Stimulated activated CD4-positive, alpha-beta T cell treated with anti-CD3 and anti-CD28 coated beads, Interleukin-15, amount 100 ng/mL, for 1 hour (primary cell): Measurements from ENCODE around the gene ANKH.
A peak's percentile ranks its signal among the peaks of the same experiment; 100 is the strongest.

ENCODE experiments used
- DNase-seq, 2 donors: peaks; one replicate each; pipeline ENCODE4 v3.0.0-alpha.2; 2020; ENCODE audit warnings: low read depth in 1 of 2, low spot score in 1 of 2

ANKH gene

GRCh38 chr5:14698495-14698894 lies 173.1 kb downstream of the ANKH start:
- DNase-seq = no peak

GRCh38 chr5:14696851-14697250 lies 174.7 kb downstream of the ANKH start:
- DNase-seq = no peak

GRCh38 chr5:14696057-14696456 lies 175.5 kb downstream of the ANKH start:
- DNase-seq = no peak

- no peak for DNase-seq
Measured at GRCh38 chr5:14695152-14695551, 176.4 kb downstream of the ANKH start.

DNA sequence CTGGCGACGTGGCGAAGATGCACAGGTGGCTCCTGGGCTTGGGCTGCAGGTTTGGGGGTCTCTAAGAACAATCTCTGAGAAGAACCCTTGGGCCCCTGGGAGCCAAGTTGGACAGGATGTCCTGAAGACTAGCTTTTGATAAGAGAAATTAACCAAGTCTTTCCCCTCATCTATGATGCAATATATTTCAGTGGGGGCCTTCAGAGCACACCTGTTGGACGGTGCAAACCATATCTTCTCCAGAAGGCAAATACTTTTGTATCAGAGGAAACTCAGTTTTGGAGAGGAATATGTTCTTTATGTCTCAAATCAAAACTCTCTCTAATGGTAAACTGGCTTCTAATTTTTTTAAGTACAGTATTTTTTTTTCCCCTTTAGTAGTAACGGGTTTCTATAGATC lies 178.5 kb downstream of the ANKH start:
- no peak for DNase-seq

GRCh38 chr5:14687023-14687665 lies 184.4 kb downstream of the ANKH start:
- no peak for DNase-seq

GRCh38 chr5:14686517-14686916 lies 185.1 kb downstream of the ANKH start:
- no peak for DNase-seq

DNA sequence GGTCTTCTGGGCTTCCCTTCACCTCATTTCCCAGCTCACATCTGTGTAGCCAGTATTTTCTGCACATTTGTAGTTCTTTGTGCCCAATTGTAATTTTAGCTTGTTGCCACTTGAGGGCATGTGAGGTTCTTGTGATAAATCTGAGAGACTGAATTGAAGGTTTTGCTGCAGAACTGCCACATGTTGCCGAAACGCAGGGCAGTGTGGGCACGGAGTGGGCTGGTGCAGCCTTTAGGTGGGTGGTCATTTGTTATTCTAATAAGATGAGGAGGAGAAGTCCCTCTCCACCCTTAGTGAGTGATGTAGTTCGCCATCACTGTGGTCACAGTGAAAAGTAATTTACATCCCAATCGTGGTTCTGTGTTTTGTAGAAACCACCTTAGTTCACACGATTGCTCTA lies 185.8 kb downstream of the ANKH start:
- DNase-seq = peak in 1 of 2 donors; percentile 25

GRCh38 chr5:14684757-14685156 lies 186.8 kb downstream of the ANKH start:
- DNase-seq = no peak

DNA sequence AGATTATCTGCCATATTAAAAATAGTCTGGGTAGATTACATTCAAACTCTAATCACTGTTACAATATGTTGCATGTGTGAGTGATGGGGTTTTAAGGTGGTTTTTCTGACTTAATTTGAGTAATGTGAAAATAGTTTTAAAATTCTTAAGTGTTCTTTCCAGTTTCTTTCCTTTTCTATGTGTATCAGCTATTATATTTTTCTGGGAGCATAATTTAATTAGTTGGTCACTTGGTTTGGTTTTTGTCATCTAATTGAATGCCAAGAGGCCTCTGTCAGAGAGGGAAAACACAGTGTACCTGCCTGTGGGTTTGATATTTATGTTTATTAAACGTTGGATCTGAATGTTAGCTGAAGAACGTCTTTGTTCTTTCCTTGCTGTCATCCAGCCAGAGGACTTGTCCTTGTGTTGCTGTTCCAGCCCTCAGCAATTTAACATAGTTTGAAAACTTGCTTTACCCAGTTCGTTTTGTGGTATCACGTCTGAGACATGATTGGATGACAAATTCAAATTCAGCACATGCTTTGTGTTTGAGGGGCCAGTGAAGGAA lies 187.6 kb downstream of the ANKH start:
- no peak for DNase-seq

DNA sequence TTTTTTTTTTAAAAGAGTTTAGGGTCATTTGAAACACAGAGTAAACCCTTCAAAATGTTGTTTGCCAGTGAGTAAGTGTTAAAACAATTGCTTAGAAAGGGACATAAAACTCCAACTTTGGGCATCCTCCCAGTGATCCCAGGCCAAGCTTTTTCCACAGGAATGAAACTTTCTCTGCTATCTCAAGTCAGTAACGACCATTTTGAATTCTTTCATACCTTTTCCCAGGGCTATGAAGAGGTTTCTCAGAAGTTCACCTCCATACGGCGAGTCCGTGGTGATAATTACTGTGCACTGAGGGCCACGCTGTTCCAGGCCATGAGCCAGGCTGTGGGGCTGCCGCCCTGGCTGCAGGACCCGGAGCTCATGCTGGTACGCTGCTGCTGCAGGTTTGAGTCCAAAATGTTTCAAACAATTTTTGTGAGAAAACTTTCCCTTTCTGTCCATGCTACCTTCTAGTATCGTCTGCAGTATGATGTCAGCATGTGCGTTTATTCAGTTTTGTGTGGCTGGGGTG lies 190.3 kb downstream of the ANKH start:
- DNase-seq = no peak

GRCh38 chr5:14679595-14679994 lies 192.0 kb downstream of the ANKH start:
- DNase-seq = no peak

DNA sequence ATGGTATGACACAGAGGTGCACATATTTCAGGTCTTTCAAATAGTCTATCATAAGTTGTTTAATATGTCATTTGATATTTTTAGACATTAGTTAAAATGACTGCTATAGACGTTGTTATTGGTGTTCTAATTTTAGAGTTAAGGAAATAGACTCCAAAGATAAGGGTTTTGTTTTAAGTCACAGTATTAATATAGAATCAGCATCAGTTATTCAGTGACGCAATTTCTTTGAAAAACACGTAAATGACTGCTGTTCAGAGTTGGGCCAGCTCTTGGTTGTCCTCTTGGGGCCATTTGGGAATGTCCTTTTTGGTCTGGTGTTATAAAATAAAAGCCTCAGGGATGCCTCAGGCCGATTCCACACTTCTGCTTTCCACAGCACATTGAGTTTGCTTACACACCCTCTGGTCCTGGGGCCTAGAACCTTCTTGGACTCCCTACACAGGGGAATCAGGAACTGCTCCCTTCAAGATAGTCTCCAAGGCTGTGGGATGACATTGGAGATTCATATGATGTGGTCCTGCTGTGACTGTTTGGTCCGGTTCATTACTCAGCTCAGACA lies 192.7 kb downstream of the ANKH start:
- no peak for DNase-seq

- no peak for DNase-seq
Measured at GRCh38 chr5:14676320-14676719, 195.3 kb downstream of the ANKH start.

- no peak for DNase-seq
Measured at GRCh38 chr5:14675865-14676300, 195.7 kb downstream of the ANKH start.

DNA sequence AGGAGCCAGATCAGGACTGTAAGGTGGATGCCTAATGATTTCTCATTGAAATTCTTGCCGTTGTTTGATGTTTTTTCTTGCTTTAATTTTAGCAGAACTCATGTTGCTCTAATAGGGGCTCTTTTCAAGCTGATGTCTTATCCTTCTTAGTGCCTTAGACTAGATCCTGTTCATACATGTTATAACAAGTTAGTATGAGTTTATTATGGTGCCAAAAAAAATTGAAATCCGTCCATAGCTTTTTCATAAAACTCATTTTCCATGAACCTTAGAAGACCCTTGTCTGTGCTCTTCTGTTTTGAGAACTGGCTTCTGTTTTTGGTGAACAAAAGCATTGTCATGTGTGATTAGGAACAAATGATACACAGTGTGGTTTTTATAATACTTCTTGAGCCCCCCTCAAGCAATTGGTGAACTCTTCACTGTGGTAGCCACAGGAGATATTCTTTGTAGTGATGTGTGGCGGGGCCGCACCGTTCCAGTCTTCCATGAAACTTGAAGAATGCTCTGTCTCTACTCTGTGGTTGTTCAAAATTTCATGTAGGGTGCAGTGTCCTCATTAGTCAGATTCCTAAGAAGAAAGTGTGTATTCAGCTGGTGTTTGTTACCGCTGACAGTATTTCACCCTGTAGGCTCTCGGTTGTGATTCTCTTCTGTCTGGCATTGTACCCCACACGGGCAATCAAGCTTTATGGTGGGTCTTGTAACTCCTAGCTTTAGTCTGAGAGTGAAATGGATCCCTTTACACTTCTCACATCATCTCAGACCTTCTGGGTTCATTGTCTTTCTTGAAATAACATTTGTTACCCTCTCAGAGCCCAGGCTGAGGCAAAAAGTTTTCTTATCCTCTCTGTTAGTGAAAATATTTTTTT lies 196.4 kb downstream of the ANKH start:
- no peak for DNase-seq

DNA sequence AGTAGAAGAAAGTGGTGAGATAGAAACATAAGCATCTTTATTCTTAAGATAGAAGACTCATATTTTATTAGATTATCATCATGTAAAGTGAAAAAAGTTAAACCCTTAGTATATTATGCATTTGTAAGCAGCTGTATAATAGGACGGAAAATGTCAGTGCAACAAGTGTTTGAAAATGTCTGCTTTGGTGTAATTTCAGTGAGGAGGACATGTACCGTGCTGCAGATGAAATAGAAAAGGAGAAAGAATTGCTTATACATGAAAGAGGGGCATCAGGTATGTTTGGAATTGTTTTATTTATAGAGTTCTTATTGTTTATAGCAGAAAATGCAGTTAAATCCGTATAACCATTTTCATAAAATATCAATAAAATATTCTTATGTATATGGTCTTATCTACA lies 198.1 kb downstream of the ANKH start:
- no peak for DNase-seq

DNA sequence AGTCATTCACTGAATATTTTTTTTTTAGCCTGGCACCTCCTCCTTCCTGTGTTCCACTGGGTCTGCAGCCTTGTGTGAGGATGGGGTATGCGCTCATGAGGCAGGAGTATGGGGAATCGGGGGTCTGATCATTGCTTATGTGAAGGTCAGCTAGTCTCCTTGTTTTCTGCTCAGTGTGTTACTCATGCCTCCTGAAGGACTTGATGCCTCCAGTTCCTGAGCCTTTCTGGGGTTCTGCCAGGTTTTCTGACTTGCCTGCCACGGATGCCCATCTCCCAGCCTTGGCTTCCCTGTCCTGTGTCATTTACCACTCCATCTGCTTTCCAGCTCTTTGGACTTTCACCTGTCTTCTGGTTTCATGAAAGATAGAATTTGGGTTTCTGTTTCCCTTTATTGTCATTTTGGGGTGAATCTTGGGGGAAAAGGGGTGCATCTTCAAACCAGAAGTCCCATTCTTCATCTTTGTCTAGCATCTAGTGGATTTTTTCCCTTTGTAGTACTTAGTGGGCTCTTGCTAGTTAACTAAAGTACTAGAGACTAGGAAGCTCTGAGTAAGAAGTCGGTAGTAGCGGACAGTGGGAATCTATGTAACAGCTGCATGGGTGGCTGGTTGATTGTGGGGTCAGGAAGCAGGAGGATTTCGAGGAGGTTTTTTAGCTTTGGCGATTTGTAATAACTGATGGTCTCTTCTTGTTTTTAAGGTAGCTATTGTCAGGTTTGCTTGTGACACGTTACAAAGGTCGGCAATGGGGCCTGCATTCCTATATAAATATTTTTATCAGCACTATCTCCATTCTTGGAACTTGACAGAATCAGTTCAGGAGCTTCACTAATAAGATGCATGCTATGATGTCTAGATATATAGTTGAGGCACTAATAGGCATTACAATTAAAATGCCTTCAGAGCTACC lies 198.8 kb downstream of the ANKH start:
- DNase-seq = no peak

DNA sequence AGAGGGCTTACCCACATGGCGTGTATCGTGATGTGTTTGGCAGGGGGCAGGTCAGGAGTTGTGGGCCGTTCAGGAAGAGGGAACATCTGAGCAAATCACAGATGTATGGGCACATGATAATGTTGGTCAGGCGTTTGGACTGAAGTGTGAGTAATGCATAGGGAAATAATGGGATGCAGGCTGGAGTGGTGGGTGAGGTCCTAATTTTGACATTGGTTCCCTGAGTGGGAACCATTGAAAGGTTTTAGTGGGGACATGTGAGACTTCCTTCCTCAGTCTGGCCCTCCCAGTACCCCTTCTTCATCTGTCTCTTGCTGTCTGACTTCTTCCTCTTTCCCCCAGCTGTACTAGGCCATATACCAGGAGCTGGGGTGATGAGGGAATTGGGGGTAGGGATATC lies 199.5 kb downstream of the ANKH start:
- DNase-seq = no peak

- DNase-seq = no peak
Measured at GRCh38 chr5:14671414-14671813, 200.2 kb downstream of the ANKH start.

DNA sequence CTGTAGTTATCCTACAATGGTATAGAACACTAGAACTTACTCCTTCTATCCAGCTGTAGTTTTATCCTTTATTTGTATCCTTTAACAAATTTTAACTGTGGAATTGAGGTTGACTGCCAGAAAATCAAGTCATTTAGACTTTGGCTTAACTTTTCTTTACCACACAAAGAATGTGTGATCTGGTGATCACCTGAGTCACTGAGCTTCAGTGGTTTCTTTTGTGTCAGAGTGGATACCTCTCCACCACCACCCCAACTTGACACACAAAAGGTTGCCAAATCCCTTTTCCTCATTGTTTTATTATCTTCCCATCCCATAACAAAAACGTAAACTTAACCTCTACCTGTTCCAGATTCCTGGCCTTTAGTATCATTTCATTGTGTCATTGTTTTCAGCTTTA lies 201.6 kb downstream of the ANKH start:
- DNase-seq = no peak
